Vein endothelial cell (primary cell): ENCODE results near the gene SLC25A52. TPM values are rescaled to one million over a fixed set of nuclear protein-coding genes. Genes with fewer than 3 reads are reported as not detected.

ENCODE experiments used
- total RNA-seq: library from RNA; depleted of rRNA; stranded (reverse); fragments of >200 nt; gene quantifications from 2 replicates; pipeline ENCODE4 v1.2.3, GENCODE V29; 2012

SLC25A52 gene
- not detected in 2 replicates for total RNA-seq

GRCh38 chr18:31760695-31761094, at the start of gene SLC25A52:
TSS of gene SLC25A52 (minus strand) at chr18:31760880. CDS start at chr18:31760661, 219 bp downstream.

Other genes starting within 250 kb of the SLC25A52 start
- not detected in 2 replicates for gene TTR, start 169.0 kb downstream of the SLC25A52 start, total RNA-seq
- 11.4 and 17.1 TPM in 2 replicates for gene B4GALT6, start 76.3 kb downstream of the SLC25A52 start, total RNA-seq
- gene TRAPPC8, start 182.2 kb upstream of the SLC25A52 start, total RNA-seq, result 37.2 and 53.0 TPM in 2 replicates